GM23248 (cell line): ENCODE results near the gene GTF3C6. TPM values are rescaled to one million over a fixed set of nuclear protein-coding genes. Genes with fewer than 3 reads are reported as not detected.
A peak's percentile ranks its signal among the peaks of the same experiment; 100 is the strongest.
"Not testable (repeated sequence)": the region's sequence is repeated elsewhere in the genome, so short reads cannot be mapped to it uniquely, and the experiment has no call there.

ENCODE experiments used
- DNase-seq: peaks from one replicate; pipeline ENCODE4 v3.0.0-alpha.2; 2015
- H2AFZ ChIP-seq: fragments of 200-600 bp; sonication (generic); 2 replicates; pipeline ENCODE4 v1.6.1; 2016; ENCODE audit warnings: antibody characterized with exemption
- H3F3A ChIP-seq: fragments of 200-600 bp; sonication (generic); 2 replicates; pipeline ENCODE4 v1.6.1; 2016; ENCODE audit warnings: mild to moderate bottlenecking, antibody characterized with exemption, mixed run types; ENCODE audit not compliant: insufficient read depth
- H3K27ac ChIP-seq: fragments of 200-600 bp; sonication (generic); 2 replicates; pipeline ENCODE4 v1.5.1; 2016; ENCODE audit warnings: mild to moderate bottlenecking
- H3K27me3 ChIP-seq: fragments of 200-600 bp; sonication (generic); replicated peaks from 2 replicates; pipeline ENCODE4 v1.6.1; 2016; ENCODE audit warnings: mild to moderate bottlenecking; ENCODE audit not compliant: insufficient read depth
- H3K36me3 ChIP-seq: fragments of 200-600 bp; sonication (generic); 2 replicates; pipeline ENCODE4 v1.6.1; 2016; ENCODE audit warnings: low read depth, mild to moderate bottlenecking
- H3K4me1 ChIP-seq: fragments of 200-600 bp; sonication (generic); 2 replicates; pipeline ENCODE4 v1.6.1; 2016; ENCODE audit warnings: mild to moderate bottlenecking; ENCODE audit not compliant: insufficient read depth
- H3K4me2 ChIP-seq: fragments of 200-600 bp; sonication (generic); one replicate; pipeline ENCODE4 v1.6.1; 2016; ENCODE audit warnings: mild to moderate bottlenecking; ENCODE audit not compliant: unreplicated experiment
- H3K4me3 ChIP-seq: fragments of 200-600 bp; sonication (generic); 2 replicates; pipeline ENCODE4 v1.5.1; 2016; ENCODE audit warnings: mild to moderate bottlenecking
- H3K79me2 ChIP-seq: fragments of 200-600 bp; sonication (generic); 2 replicates; pipeline ENCODE4 v1.6.1; 2016; ENCODE audit warnings: mild to moderate bottlenecking; ENCODE audit not compliant: insufficient read depth
- H3K9ac ChIP-seq: fragments of 200-600 bp; sonication (generic); 2 replicates; pipeline ENCODE4 v1.6.1; 2016; ENCODE audit warnings: mild to moderate bottlenecking
- H3K9me2 ChIP-seq: fragments of 200-600 bp; sonication (generic); 2 replicates; pipeline ENCODE4 v1.6.1; 2016; ENCODE audit warnings: mixed run types, mild to moderate bottlenecking, moderate library complexity; ENCODE audit not compliant: insufficient read depth
- H3K9me3 ChIP-seq: fragments of 200-600 bp; sonication (generic); one replicate; pipeline ENCODE4 v1.6.1; 2017; ENCODE audit warnings: low read depth
- H4K20me1 ChIP-seq: fragments of 200-600 bp; sonication (generic); 2 replicates; pipeline ENCODE4 v1.6.0; 2016; ENCODE audit not compliant: insufficient read depth
- EZH2 ChIP-seq: fragments of 200-600 bp; sonication (generic); IDR thresholded peaks from 2 replicates; pipeline ENCODE4 v1.6.1; 2018; ENCODE audit warnings: antibody characterized with exemption, mild to moderate bottlenecking; ENCODE audit not compliant: insufficient read depth, poor library complexity, severe bottlenecking
- EZH2phosphoT487 ChIP-seq: fragments of 200-600 bp; sonication (generic); IDR thresholded peaks from 2 replicates; pipeline ENCODE4 v1.6.1; 2018; ENCODE audit warnings: antibody characterized with exemption, moderate library complexity, mild to moderate bottlenecking, low read depth; ENCODE audit not compliant: insufficient read depth
- WGBS, 2 experiments: methylation state at CpG; one replicate each; pipeline ENCODE4 v1.1.6; 2015 to 2017; ENCODE audit warnings: low lambda C conversion rate in 2 of 2, low coverage in 1 of 2; ENCODE audit errors: missing lambda C conversion rate in 2 of 2; 5-methylcytosine and 5-hydroxymethylcytosine counted together
- in situ Hi-C: fragments of 300-500 bp; cut with MboI; formaldehyde crosslinking; loops from 2 replicates; pipeline ENCODE4 v1.15.0; 2020
- polyA plus RNA-seq: library from polyadenylated mRNA; unstranded; fragments of >200 nt; fragmentation: Nextera tagmentation; extraction: Ambion mirVana; gene quantifications from 2 replicates; pipeline ENCODE4 v1.2.1, GENCODE V29; 2016
- total RNA-seq: library from RNA; depleted of rRNA; stranded (reverse); fragments of >200 nt; shearing (Covaris generic); gene quantifications from 2 replicates; pipeline ENCODE4 v1.2.3, GENCODE V29; 2014

Gene GTF3C6
- total and polyA plus RNA-seq, 2 experiments from 2014 or later: 46.6 to 131 TPM

- Histone ChIP-seq H3K27me3 (no peaks in the 10 kb centered on the region), H3K9me3 (no peaks in the 10 kb centered on the region), H3K9ac (no peak overlapping the region), H3K27ac (no peak overlapping the region), H4K20me1 (no peaks in the 10 kb centered on the region), H3K36me3 (peaks cover 23% of the 10 kb centered on the region; the same call in 1 of the 2 replicates), H2AFZ (no peak overlapping the region), H3K79me2 (peaks cover 9% of the 10 kb centered on the region; the same call in 1 of the 2 replicates), H3K4me2 (no peak overlapping the region), H3K9me2 (no peaks in the 10 kb centered on the region), H3K4me1 (no peaks in the 10 kb centered on the region), H3F3A (no peaks in the 10 kb centered on the region), H3K4me3 (no peak overlapping the region)
- DNase-seq: no peak
- in situ Hi-C loops: no loop called here
- TF ChIP-seq EZH2phosphoT487: no peak
- TF ChIP-seq EZH2: no peak
- WGBS, 2 experiments: 93 to 94% methylated on average over 3 of the region's 3 CpGs
Observed at GRCh38 chr6:111002350-111002749, 43.8 kb downstream of the GTF3C6 start.

GRCh38 chr6:111011360-111012142 lies 53.0 kb downstream of the GTF3C6 start:
- in situ Hi-C loops: no loop called here
- WGBS, 2 experiments: 56 to 60% methylated on average over 2 of the region's 2 CpGs

GRCh38 chr6:111012143-111012452 lies 53.6 kb downstream of the GTF3C6 start:
- Histone ChIP-seq H3K9me3 (no peaks in the 10 kb centered on the region), H3K27me3 (no peaks in the 10 kb centered on the region), H3K4me1 (no peaks in the 10 kb centered on the region), H3K9ac (no peak overlapping the region), H3K4me2 (no peak overlapping the region), H3K9me2 (no peaks in the 10 kb centered on the region), H3K36me3 (peaks cover 29% of the 10 kb centered on the region), H3K79me2 (no peaks in the 10 kb centered on the region; the same call in 1 of the 2 replicates), H3K27ac (no peak overlapping the region), H2AFZ (no peak overlapping the region), H3K4me3 (no peak overlapping the region), H4K20me1 (no peaks in the 10 kb centered on the region), H3F3A (0 out of 2 replicates have a peak, but pooled peaks cover 9% of the 10 kb centered on the region)
- in situ Hi-C loops: no loop called here
- no peak for DNase-seq
- 94 to 97% methylated on average over 2 of the region's 2 CpGs for WGBS, 2 experiments
- TF ChIP-seq EZH2 (no peak), EZH2phosphoT487 (no peak)

More at GRCh38 chr6:111011360-111012142, 53.0 kb downstream of the GTF3C6 start:
- Histone ChIP-seq H3K36me3 (peaks cover 29% of the 10 kb centered on the region), H3K4me2 (no peak overlapping the region), H3K9me2 (no peaks in the 10 kb centered on the region), H3K27me3 (no peaks in the 10 kb centered on the region), H3K27ac (no peak overlapping the region), H3K9ac (no peak overlapping the region), H2AFZ (peak overlapping the region; percentile 18; the same call in 1 of the 2 replicates), H3K4me3 (no peak overlapping the region), H4K20me1 (no peaks in the 10 kb centered on the region), H3F3A (0 out of 2 replicates have a peak, but pooled peaks cover 9% of the 10 kb centered on the region), H3K4me1 (no peaks in the 10 kb centered on the region), H3K79me2 (no peaks in the 10 kb centered on the region; the same call in 1 of the 2 replicates), H3K9me3 (no peaks in the 10 kb centered on the region)
- TF ChIP-seq EZH2phosphoT487: no peak
- no peak for TF ChIP-seq EZH2
- DNase-seq: peak; percentile 66

GRCh38 chr6:111012520-111012919 lies 54.0 kb downstream of the GTF3C6 start:
- H2AFZ ChIP-seq, H3K27ac ChIP-seq, H3K27me3 ChIP-seq, H3K9me3 ChIP-seq, DNase-seq, H3K79me2 ChIP-seq, H3K9ac ChIP-seq, H4K20me1 ChIP-seq, H3K9me2 ChIP-seq, H3K4me2 ChIP-seq, H3K4me1 ChIP-seq, H3K4me3 ChIP-seq, in situ Hi-C loops, H3F3A ChIP-seq: not testable (repeated sequence)
- 91 to 93% methylated on average over 4 of the region's 4 CpGs for WGBS, 2 experiments
- H3K36me3 ChIP-seq: peaks cover 29% of the 10 kb centered on the region
